ENCODE data around the gene MAN1B1.

The MAN1B1 gene

GRCh38 chr9:137087409-137087925 lies 682 bp downstream of the MAN1B1 start:
- ChIA-PET POLR2A (no interaction called here), CTCF (interaction anchor here (1.0 to 3.1 kb wide), 8 partner anchors 10 to 58 kb away, joined by 3 to 11 read pairs (median 4); partner anchors contain the start of gene SAPCD2)
- H3K4me1 ChIP-seq (ENCODE audit: control extremely low read depth in 1 of 4, control insufficient read depth in 4 of 4, insufficient read depth in 4 of 4, low read length in 3 of 4): peaks cover 8 to 29% (median 21%) of the 10 kb centered on the region in 4 experiments
- H3K9me3 ChIP-seq (ENCODE audit: control extremely low read depth in 1 of 5, control insufficient read depth in 4 of 5, insufficient read depth in 2 of 5, low read depth in 1 of 5, low read length in 4 of 5): no peaks in the 10 kb centered on the region
- no peaks in the 10 kb centered on the region for H3K27me3 ChIP-seq (replicated peaks in 2 of 5; ENCODE audit: control insufficient read depth in 4 of 5, insufficient read depth in 5 of 5, low read length in 4 of 5)
- H3K36me3 ChIP-seq (ENCODE audit: control insufficient read depth in 4 of 4, insufficient read depth in 4 of 4, low read length in 3 of 4): peaks cover 2 to 42% (median 29%) of the 10 kb centered on the region in 4 experiments
- H3K4me3 ChIP-seq (ENCODE audit: control insufficient read depth in 1 of 7, extremely low read depth in 1 of 7, insufficient read depth in 4 of 7, low read depth in 2 of 7, low read length in 6 of 7): peak overlapping the region; percentile 42 to 88 (median 82)
- WGBS (ENCODE audit: insufficient coverage): 19% methylated on average over 15 of the region's 22 CpGs
- peak overlapping the region; percentile 61 to 79 for H3K27ac ChIP-seq (ENCODE audit: insufficient read depth in 1 of 2, low read depth in 1 of 2, low read length in 2 of 2, poor library complexity in 1 of 2, severe bottlenecking in 2 of 2)
- DNase-seq: peak in 1 of 3 donors; percentile 19

GRCh38 chr9:137088121-137088520 lies 1.3 kb downstream of the MAN1B1 start:
- DNase-seq: no peak
- 83% methylated on average over 3 of the region's 5 CpGs for WGBS (ENCODE audit: insufficient coverage)
- CTCF ChIA-PET: interaction anchor here (0.7 to 1.1 kb wide), 5 partner anchors 9 to 100 kb away, joined by 3 to 4 read pairs (median 3); partner anchors contain the start of genes ANAPC2 and SSNA1

GRCh38 chr9:137089232-137089947 lies 2.6 kb downstream of the MAN1B1 start:
- Histone ChIP-seq H3K36me3 (ENCODE audit: control insufficient read depth in 4 of 4, insufficient read depth in 4 of 4, low read length in 3 of 4) (peaks cover 4 to 34% (median 19%) of the 10 kb centered on the region in 4 experiments), H3K27ac (ENCODE audit: insufficient read depth in 1 of 2, low read depth in 1 of 2, low read length in 2 of 2, poor library complexity in 1 of 2, severe bottlenecking in 2 of 2) (no peak overlapping the region), H3K4me1 (ENCODE audit: control extremely low read depth in 1 of 4, control insufficient read depth in 4 of 4, insufficient read depth in 4 of 4, low read length in 3 of 4) (peaks cover 8 to 29% (median 21%) of the 10 kb centered on the region in 4 experiments), H3K27me3 (replicated peaks in 2 of 5; ENCODE audit: control insufficient read depth in 4 of 5, insufficient read depth in 5 of 5, low read length in 4 of 5) (no peaks in the 10 kb centered on the region), H3K4me3 (ENCODE audit: control insufficient read depth in 1 of 7, extremely low read depth in 1 of 7, insufficient read depth in 4 of 7, low read depth in 2 of 7, low read length in 6 of 7) (no peak overlapping the region), H3K9me3 (ENCODE audit: control extremely low read depth in 1 of 5, control insufficient read depth in 4 of 5, insufficient read depth in 2 of 5, low read depth in 1 of 5, low read length in 4 of 5) (no peaks in the 10 kb centered on the region)
- POLR2A ChIA-PET: no interaction called here
- CTCF ChIA-PET: interaction anchor here (1.1 to 1.6 kb wide), 3 partner anchors 17 to 138 kb away, joined by 3 to 4 read pairs (median 3); partner anchors contain the start of gene RNF224
- no peak for DNase-seq
- WGBS (ENCODE audit: insufficient coverage): 99% methylated on average over 11 of the region's 11 CpGs

More at GRCh38 chr9:137088121-137088520, 1.3 kb downstream of the MAN1B1 start:
- POLR2A ChIA-PET: no interaction called here
- H3K27me3 ChIP-seq (replicated peaks in 2 of 5; ENCODE audit: control insufficient read depth in 4 of 5, insufficient read depth in 5 of 5, low read length in 4 of 5): no peaks in the 10 kb centered on the region
- H3K4me3 ChIP-seq (ENCODE audit: control insufficient read depth in 1 of 7, extremely low read depth in 1 of 7, insufficient read depth in 4 of 7, low read depth in 2 of 7, low read length in 6 of 7): peak overlapping the region in 2 of 7 experiments; percentile 82 to 88
- H3K27ac ChIP-seq (ENCODE audit: insufficient read depth in 1 of 2, low read depth in 1 of 2, low read length in 2 of 2, poor library complexity in 1 of 2, severe bottlenecking in 2 of 2): no peak overlapping the region
- H3K4me1 ChIP-seq (ENCODE audit: control extremely low read depth in 1 of 4, control insufficient read depth in 4 of 4, insufficient read depth in 4 of 4, low read length in 3 of 4): peaks cover 8 to 29% (median 21%) of the 10 kb centered on the region in 4 experiments
- H3K36me3 ChIP-seq (ENCODE audit: control insufficient read depth in 4 of 4, insufficient read depth in 4 of 4, low read length in 3 of 4): peaks cover 4 to 41% (median 26%) of the 10 kb centered on the region in 4 experiments
- no peaks in the 10 kb centered on the region for H3K9me3 ChIP-seq (ENCODE audit: control extremely low read depth in 1 of 5, control insufficient read depth in 4 of 5, insufficient read depth in 2 of 5, low read depth in 1 of 5, low read length in 4 of 5)

DNA sequence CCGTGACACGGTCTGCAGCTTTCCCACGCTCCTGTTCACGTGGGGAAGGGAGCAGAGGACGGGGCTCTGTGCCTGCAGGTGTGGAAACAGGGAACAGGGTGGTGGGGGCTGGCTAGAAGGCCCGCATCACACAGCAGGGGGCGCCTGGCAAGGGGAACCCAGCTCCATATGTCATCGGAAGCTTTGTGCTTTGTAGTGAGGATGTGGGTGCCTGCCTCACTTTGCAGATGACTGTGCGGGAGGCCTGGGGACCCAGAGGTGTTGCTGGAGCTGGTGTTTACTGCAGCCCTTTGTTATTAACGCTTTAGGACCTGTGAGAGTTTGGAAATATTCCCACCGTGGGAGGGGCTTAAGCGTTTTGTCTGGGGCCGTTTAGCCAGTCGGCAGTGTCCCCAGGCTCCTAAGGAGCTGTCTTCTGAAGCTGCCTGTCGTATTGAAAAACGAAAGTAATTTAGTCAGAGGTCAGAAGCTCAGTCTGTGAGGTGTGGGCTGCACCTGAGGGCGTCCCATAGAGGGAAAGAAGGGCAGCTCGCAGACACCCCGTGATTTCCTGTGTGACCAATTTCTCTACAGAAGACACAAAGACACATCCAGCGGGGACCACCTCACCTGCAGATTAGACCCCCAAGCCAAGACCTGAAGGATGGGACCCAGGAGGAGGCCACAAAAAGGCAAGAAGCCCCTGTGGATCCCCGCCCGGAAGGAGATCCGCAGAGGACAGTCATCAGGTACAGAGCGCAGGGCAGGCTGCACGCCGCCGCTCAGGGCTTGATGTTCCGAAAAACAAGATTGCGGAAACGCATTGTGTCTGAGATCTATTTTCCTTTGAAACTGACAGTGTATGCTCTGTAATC lies 9.1 kb downstream of the MAN1B1 start:
- DNase-seq: peak in 2 of 3 donors; percentile 50 to 63
- no peaks in the 10 kb centered on the region for H3K9me3 ChIP-seq (ENCODE audit: control extremely low read depth in 1 of 5, control insufficient read depth in 4 of 5, insufficient read depth in 2 of 5, low read depth in 1 of 5, low read length in 4 of 5)
- H3K4me1 ChIP-seq (ENCODE audit: control extremely low read depth in 1 of 4, control insufficient read depth in 4 of 4, insufficient read depth in 4 of 4, low read length in 3 of 4): no peaks in the 10 kb centered on the region
- 85% methylated on average over 29 of the region's 30 CpGs for WGBS (ENCODE audit: insufficient coverage)
- CTCF ChIA-PET: interaction anchor here (1.7 kb wide), 1 partner anchor 12 kb away, joined by 7 read pairs; no protein-coding TSS in a partner anchor
- H3K27ac ChIP-seq (ENCODE audit: insufficient read depth in 1 of 2, low read depth in 1 of 2, low read length in 2 of 2, poor library complexity in 1 of 2, severe bottlenecking in 2 of 2): no peak overlapping the region
- POLR2A ChIA-PET: no interaction called here
- peaks cover 2 to 69% (median 34%) of the 10 kb centered on the region in 4 experiments for H3K36me3 ChIP-seq (ENCODE audit: control insufficient read depth in 4 of 4, insufficient read depth in 4 of 4, low read length in 3 of 4)
- H3K4me3 ChIP-seq (ENCODE audit: control insufficient read depth in 1 of 7, extremely low read depth in 1 of 7, insufficient read depth in 4 of 7, low read depth in 2 of 7, low read length in 6 of 7): peak overlapping the region in 1 of 7 experiments; percentile 42
- H3K27me3 ChIP-seq (replicated peaks in 2 of 5; ENCODE audit: control insufficient read depth in 4 of 5, insufficient read depth in 5 of 5, low read length in 4 of 5): no peaks in the 10 kb centered on the region

GRCh38 chr9:137096785-137097546 lies 10.2 kb downstream of the MAN1B1 start:
- no peak overlapping the region for H3K27ac ChIP-seq (ENCODE audit: insufficient read depth in 1 of 2, low read depth in 1 of 2, low read length in 2 of 2, poor library complexity in 1 of 2, severe bottlenecking in 2 of 2)

DNA sequence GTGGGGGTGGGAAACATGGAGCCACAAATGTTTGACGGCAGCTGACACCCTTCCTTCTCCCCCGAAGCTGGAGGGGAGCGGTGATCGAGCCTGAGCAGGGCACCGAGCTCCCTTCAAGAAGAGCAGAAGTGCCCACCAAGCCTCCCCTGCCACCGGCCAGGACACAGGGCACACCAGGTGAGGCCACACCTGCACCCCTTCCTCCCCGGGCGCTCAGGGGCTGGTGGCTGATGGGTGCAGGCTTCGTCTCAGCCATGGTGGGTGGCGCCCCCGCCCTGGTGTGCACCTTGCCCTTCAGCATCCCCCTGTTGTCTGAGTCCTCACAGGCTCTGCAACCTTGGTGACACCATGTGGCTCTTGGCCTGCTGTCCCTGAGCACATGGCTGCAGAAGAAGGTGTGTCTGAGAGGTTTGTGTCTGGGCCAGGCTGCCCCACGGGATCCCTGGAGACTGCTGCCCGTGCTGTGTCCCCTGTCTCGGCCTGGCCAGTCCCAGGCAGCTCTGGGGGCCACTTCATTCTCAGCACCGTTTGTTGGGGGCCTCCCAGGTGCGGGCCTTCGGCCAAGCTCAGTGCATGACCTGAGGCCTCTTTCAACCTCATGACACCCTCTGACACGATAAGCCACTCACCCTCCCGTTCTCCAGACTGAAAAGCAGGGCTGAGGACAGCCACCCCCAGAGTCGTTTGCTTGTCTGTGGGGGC lies 11.1 kb downstream of the MAN1B1 start:
- Histone ChIP-seq H3K9me3 (ENCODE audit: control extremely low read depth in 1 of 5, control insufficient read depth in 4 of 5, insufficient read depth in 2 of 5, low read depth in 1 of 5, low read length in 4 of 5) (peaks cover 0 to 16% (median 4%) of the 10 kb centered on the region in 5 experiments), H3K4me1 (ENCODE audit: control extremely low read depth in 1 of 4, control insufficient read depth in 4 of 4, insufficient read depth in 4 of 4, low read length in 3 of 4) (no peaks in the 10 kb centered on the region), H3K36me3 (ENCODE audit: control insufficient read depth in 4 of 4, insufficient read depth in 4 of 4, low read length in 3 of 4) (peaks cover 5 to 73% (median 48%) of the 10 kb centered on the region in 4 experiments), H3K4me3 (ENCODE audit: control insufficient read depth in 1 of 7, extremely low read depth in 1 of 7, insufficient read depth in 4 of 7, low read depth in 2 of 7, low read length in 6 of 7) (no peak overlapping the region), H3K27ac (ENCODE audit: insufficient read depth in 1 of 2, low read depth in 1 of 2, low read length in 2 of 2, poor library complexity in 1 of 2, severe bottlenecking in 2 of 2) (no peak overlapping the region), H3K27me3 (replicated peaks in 2 of 5; ENCODE audit: control insufficient read depth in 4 of 5, insufficient read depth in 5 of 5, low read length in 4 of 5) (no peaks in the 10 kb centered on the region)
- CTCF ChIA-PET: interaction anchor here (0.7 to 1.7 kb wide), 3 partner anchors 10 to 129 kb away, joined by 3 to 5 read pairs (median 4); partner anchors contain the start of genes MAN1B1 and RNF224
- no peak for DNase-seq
- over 99% methylated on average over 15 of the region's 20 CpGs for WGBS (ENCODE audit: insufficient coverage)
- POLR2A ChIA-PET: no interaction called here

More at GRCh38 chr9:137096785-137097546, 10.2 kb downstream of the MAN1B1 start:
- H3K4me1 ChIP-seq (ENCODE audit: control extremely low read depth in 1 of 4, control insufficient read depth in 4 of 4, insufficient read depth in 4 of 4, low read length in 3 of 4): no peaks in the 10 kb centered on the region
- CTCF ChIA-PET: interaction anchor here (0.7 to 1.7 kb wide), 4 partner anchors 9 to 130 kb away, joined by 3 to 7 read pairs (median 4); partner anchors contain the start of genes MAN1B1 and RNF224
- WGBS (ENCODE audit: insufficient coverage): 98% methylated on average over 28 of the region's 31 CpGs
- no peak overlapping the region for H3K4me3 ChIP-seq (ENCODE audit: control insufficient read depth in 1 of 7, extremely low read depth in 1 of 7, insufficient read depth in 4 of 7, low read depth in 2 of 7, low read length in 6 of 7)
- DNase-seq: no peak
- H3K9me3 ChIP-seq (ENCODE audit: control extremely low read depth in 1 of 5, control insufficient read depth in 4 of 5, insufficient read depth in 2 of 5, low read depth in 1 of 5, low read length in 4 of 5): peaks cover 0 to 7% (median 0%) of the 10 kb centered on the region in 5 experiments
- peaks cover 6 to 72% (median 40%) of the 10 kb centered on the region in 4 experiments for H3K36me3 ChIP-seq (ENCODE audit: control insufficient read depth in 4 of 4, insufficient read depth in 4 of 4, low read length in 3 of 4)
- H3K27me3 ChIP-seq (replicated peaks in 2 of 5; ENCODE audit: control insufficient read depth in 4 of 5, insufficient read depth in 5 of 5, low read length in 4 of 5): no peaks in the 10 kb centered on the region
- POLR2A ChIA-PET: no interaction called here
